Type B pancreatic cell (in vitro differentiated cells): ENCODE data around the gene PIGX. TPM values are rescaled to one million over a fixed set of nuclear protein-coding genes. Genes with fewer than 3 reads are reported as not detected.
"Not testable (repeated sequence)": the region's sequence is repeated elsewhere in the genome, so short reads cannot be mapped to it uniquely, and the experiment has no call there.

Source experiments
- DNase-seq: peaks from one replicate; pipeline ENCODE4 v3.0.0; 2021; ENCODE audit warnings: mixed read lengths; ENCODE audit not compliant: unreplicated experiment; ENCODE audit errors: extremely low spot score
- H3K27ac Mint-ChIP-seq: 2 replicates; pipeline ENCODE4 v1.8.0; 2021; ENCODE audit warnings: mild to moderate bottlenecking, mixed read lengths
- H3K27me3 Mint-ChIP-seq: 2 replicates; pipeline ENCODE4 v1.8.0; 2021; ENCODE audit warnings: mixed read lengths
- H3K36me3 Mint-ChIP-seq: 2 replicates; pipeline ENCODE4 v1.8.0; 2021; ENCODE audit warnings: mixed read lengths
- H3K4me1 Mint-ChIP-seq: one replicate; pipeline ENCODE4 v1.8.0; 2021; ENCODE audit warnings: mixed read lengths; ENCODE audit not compliant: unreplicated experiment
- H3K4me3 Mint-ChIP-seq: 2 replicates; pipeline ENCODE4 v1.8.0; 2021; ENCODE audit warnings: mild to moderate bottlenecking, mixed read lengths
- H3K9me3 Mint-ChIP-seq: 2 replicates; pipeline ENCODE4 v1.8.0; 2021; ENCODE audit warnings: mixed read lengths
- total RNA-seq: library from RNA; stranded (reverse); gene quantifications from 2 replicates; pipeline ENCODE4 v1.2.1, GENCODE V29; 2021; ENCODE audit warnings: low replicate concordance
- TF ChIP-seq, protein P1 (sequence below): fragments of 200-600 bp; sonication (generic); conservative IDR thresholded peaks from 2 replicates; pipeline ENCODE4 v1.5.0; 2021; ENCODE audit warnings: antibody characterized with exemption, mild to moderate bottlenecking

PIGX gene
- total RNA-seq, 1 donor from 2014 or later, result 26.9 TPM

DNA sequence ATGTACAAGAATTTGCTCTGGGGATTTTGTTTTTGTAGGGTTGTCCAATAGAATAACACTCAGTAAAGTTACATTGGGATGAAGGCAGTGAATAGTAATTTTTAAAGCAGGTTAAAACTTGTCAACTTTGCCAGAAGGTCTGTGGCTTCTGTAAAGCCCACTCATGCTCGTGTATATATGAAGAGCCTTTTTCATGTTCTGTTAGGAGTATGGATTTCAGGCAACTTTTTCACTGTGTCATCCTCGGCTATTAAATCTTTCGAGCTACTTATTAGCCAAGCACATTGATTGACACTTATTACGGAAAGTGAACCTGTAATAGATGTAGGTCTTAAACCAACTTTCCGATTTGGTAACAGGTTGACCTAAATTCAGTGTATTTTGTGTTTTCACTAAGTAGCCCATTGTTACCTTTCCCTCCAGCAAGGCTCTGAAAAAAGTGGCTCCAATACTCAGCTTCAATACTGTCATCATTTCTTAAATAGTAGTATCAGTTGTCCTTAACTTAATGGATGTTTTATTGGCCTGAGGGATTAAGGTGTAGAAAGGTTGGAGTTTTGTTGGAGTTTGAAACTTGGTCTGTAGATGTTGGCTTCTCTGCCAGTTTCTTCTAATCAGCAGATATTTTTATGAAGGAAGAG lies 29.2 kb downstream of the PIGX start:
- Mint-ChIP-seq H3K36me3 (peaks cover 18% of the 10 kb centered on the region), H3K4me3 (peak overlapping the region; percentile 99), H3K9me3 (peaks cover 5% of the 10 kb centered on the region), H3K4me1 (peaks cover 5% of the 10 kb centered on the region), H3K27ac (peak overlapping the region; percentile 97), H3K27me3 (no peaks in the 10 kb centered on the region)
- TF ChIP-seq, protein P1, sequence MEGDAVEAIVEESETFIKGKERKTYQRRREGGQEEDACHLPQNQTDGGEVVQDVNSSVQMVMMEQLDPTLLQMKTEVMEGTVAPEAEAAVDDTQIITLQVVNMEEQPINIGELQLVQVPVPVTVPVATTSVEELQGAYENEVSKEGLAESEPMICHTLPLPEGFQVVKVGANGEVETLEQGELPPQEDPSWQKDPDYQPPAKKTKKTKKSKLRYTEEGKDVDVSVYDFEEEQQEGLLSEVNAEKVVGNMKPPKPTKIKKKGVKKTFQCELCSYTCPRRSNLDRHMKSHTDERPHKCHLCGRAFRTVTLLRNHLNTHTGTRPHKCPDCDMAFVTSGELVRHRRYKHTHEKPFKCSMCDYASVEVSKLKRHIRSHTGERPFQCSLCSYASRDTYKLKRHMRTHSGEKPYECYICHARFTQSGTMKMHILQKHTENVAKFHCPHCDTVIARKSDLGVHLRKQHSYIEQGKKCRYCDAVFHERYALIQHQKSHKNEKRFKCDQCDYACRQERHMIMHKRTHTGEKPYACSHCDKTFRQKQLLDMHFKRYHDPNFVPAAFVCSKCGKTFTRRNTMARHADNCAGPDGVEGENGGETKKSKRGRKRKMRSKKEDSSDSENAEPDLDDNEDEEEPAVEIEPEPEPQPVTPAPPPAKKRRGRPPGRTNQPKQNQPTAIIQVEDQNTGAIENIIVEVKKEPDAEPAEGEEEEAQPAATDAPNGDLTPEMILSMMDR, result no peak
- no peak for DNase-seq

DNA sequence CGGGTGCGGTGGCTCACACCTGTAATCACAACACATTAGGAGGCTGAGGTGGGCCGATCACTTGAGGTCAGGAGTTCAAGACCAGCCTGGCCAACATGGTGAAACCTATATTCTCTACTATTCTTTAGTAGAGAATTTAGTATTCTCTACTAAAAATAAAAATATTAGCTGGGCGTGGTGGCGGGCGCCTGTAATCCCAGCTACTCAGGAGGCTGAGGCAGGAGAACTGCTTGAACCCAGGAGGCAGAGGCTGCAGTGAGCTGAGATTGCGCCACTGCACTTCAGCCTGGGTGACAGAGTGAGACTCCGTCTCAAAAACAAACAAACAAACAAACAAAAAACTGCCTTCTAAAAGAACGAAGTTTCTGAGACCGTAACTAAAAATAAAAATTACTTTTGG lies 31.4 kb downstream of the PIGX start:
- H3K27me3 Mint-ChIP-seq, H3K4me1 Mint-ChIP-seq, H3K4me3 Mint-ChIP-seq, H3K27ac Mint-ChIP-seq, H3K9me3 Mint-ChIP-seq, DNase-seq: not testable (repeated sequence)
- peaks cover 21% of the 10 kb centered on the region for H3K36me3 Mint-ChIP-seq

DNA sequence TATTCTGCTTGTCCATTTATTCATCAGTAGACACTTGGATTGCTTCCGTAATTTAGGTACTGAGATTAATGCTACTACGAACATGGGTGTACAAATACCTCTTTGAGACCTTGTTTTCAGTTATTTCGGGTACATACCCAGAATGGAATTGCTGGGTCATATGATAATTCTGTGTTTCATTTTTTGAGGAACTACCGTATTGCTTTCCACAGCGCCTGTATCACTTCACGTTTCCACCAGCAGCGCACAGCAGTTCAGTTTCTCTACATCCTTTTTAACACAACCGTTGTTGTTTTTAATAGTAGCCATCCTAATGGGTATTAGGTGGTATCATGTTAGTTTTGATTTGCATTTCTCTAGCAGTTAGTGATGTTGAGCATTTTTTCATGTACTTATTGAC lies 36.9 kb downstream of the PIGX start:
- Mint-ChIP-seq H3K4me3 (no peak overlapping the region), H3K27ac (no peak overlapping the region), H3K27me3 (no peaks in the 10 kb centered on the region), H3K9me3 (peaks cover 9% of the 10 kb centered on the region), H3K36me3 (peaks cover 38% of the 10 kb centered on the region), H3K4me1 (peaks cover 4% of the 10 kb centered on the region)
- TF ChIP-seq, protein P1, result no peak
- no peak for DNase-seq

DNA sequence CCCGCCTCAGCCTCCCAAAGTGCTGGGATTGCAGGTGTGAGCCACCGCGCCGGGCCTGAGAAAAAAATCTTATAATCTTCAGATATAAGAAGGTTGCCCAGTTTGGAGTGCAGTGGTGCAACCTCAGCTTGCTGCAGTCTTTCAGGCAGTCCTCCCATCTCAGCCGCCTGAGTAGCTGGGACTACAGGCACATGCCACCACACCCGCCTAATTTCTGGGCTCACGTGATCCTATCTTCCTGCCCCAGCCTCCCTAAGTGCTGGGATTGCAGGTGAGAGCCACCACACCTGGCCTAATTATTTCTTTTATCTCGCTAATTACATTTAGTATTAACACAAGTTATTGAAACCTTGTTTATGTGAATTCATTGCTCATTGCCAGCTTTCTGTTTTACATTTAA lies 41.0 kb downstream of the PIGX start:
- Mint-ChIP-seq H3K27me3 (no peaks in the 10 kb centered on the region), H3K4me1 (peaks cover 13% of the 10 kb centered on the region), H3K4me3 (no peak overlapping the region), H3K27ac (no peak overlapping the region), H3K9me3 (peaks cover 12% of the 10 kb centered on the region), H3K36me3 (peaks cover 51% of the 10 kb centered on the region)
- no peak for DNase-seq
- TF ChIP-seq, protein P1, result no peak

DNA sequence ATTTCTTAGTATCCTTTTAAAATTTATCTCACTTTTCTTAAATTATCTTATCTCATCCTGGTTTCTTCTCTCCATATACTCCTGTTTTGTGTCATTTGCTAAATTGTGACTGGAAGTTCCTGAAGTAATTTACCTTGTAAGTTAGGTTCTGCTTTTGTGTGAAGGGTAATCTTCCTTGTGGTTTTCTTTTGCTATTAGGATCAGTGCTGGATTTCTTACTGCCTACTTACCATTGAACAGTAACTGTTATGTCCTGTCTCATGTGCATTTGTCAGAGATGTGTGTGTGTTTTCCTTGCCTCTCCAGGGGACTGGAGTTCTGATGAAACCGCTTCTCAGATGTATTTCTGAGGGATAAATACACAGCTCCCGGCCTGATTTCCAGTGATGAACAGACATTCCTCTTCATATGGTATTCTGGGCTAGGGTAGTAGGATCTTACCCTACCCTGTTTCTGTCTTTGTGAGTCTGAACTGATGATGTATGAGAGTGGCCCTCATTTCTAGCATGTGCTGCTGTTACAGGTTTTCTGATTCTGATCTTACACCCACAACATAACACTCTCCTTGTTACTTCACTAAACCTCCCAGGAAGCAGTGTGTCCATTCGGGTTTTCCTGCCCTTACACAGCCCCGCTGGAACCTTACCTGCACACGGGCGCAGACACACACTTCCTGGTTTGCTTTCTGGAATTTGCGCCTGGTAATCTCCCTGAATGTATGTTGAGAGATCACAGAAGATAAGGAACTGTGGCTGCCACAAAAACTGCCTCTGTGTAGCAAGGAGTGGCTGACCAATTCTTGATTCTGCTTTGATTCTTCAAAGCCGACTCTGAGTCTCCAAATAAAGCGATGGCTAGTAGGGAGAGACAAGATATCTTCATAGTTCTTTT lies 42.2 kb downstream of the PIGX start:
- TF ChIP-seq, protein P1, result no peak
- Mint-ChIP-seq H3K4me3 (peak overlapping the region; percentile 21), H3K27ac (peak overlapping the region; percentile 78), H3K27me3 (no peaks in the 10 kb centered on the region), H3K9me3 (peaks cover 4% of the 10 kb centered on the region), H3K4me1 (peaks cover 13% of the 10 kb centered on the region), H3K36me3 (peaks cover 45% of the 10 kb centered on the region)
- DNase-seq, result no peak

DNA sequence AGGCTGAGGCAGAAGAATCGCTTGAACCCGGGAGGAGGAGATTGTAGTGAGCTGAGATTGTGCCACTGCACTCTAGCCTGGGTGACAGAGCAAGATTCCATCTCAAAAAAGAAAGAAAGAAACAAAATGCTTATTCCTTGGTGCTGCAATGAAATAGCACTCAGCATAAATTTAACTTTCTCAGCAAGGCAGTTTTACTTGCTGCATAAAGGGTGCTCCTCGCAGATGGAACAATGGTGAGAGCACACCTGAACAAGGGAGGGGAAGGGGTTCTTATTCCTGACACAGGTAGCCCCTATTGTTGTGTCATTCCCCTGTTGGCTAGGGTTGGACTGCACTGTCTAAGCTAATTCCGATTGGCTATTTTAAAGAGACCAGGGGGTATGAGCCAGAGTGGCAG lies 44.6 kb downstream of the PIGX start:
- peaks cover 4% of the 10 kb centered on the region for H3K9me3 Mint-ChIP-seq
- no peaks in the 10 kb centered on the region for H3K27me3 Mint-ChIP-seq
- TF ChIP-seq, protein P1, result no peak
- no peak for DNase-seq
- H3K4me3 Mint-ChIP-seq, result no peak overlapping the region
- H3K4me1 Mint-ChIP-seq, result peaks cover 13% of the 10 kb centered on the region
- no peak overlapping the region for H3K27ac Mint-ChIP-seq
- H3K36me3 Mint-ChIP-seq, result peaks cover 45% of the 10 kb centered on the region
